ENCODE data around the gene DEAF1.

DEAF1 gene

GRCh38 chr11:614623-615503 is 80.2 kb downstream of the DEAF1 start:
- Histone ChIP-seq H3F3A (ENCODE audit: low read depth) (no peaks in the 10 kb centered on the region), H2AFZ (ENCODE audit: low read length) (no peak overlapping the region), H3K27me3 (ENCODE audit: insufficient read depth, low read length, poor library complexity, severe bottlenecking) (no peaks in the 10 kb centered on the region)

GRCh38 chr11:614021-614622 is 80.9 kb downstream of the DEAF1 start:
- Histone ChIP-seq H3K4me3 (ENCODE audit: low read length, poor library complexity, severe bottlenecking) (no peak overlapping the region), H3K9me2 (replicated peaks; ENCODE audit: low read depth, low read length) (no peaks in the 10 kb centered on the region), H4K20me1 (ENCODE audit: insufficient read depth, low read length, poor library complexity, severe bottlenecking) (peaks cover 13% of the 10 kb centered on the region), H3K4me1 (ENCODE audit: insufficient read depth, low read length, poor library complexity, severe bottlenecking) (peaks cover 4% of the 10 kb centered on the region), H3K9me3 (ENCODE audit: insufficient read depth, low read depth, low read length) (no peaks in the 10 kb centered on the region), H3K79me2 (ENCODE audit: insufficient read depth, low read length) (no peaks in the 10 kb centered on the region), H3K36me3 (ENCODE audit: insufficient read depth, low read length) (peaks cover 40% of the 10 kb centered on the region; the same call in 1 of the 2 replicates), H2AFZ (ENCODE audit: low read length) (no peak overlapping the region), H3K27me3 (ENCODE audit: insufficient read depth, low read length, poor library complexity, severe bottlenecking) (no peaks in the 10 kb centered on the region), H3F3A (ENCODE audit: low read depth) (no peaks in the 10 kb centered on the region), H3K9ac (ENCODE audit: low read depth, low read length, poor library complexity, severe bottlenecking) (no peak overlapping the region), H3K4me2 (ENCODE audit: low read depth, low read length, poor library complexity, severe bottlenecking) (no peak overlapping the region)
- no peak for TF ChIP-seq CTCF (conservative IDR thresholded peaks at IDR 0.05; ENCODE audit: low read length)
- no peak for TF ChIP-seq EZH2phosphoT487 (IDR thresholded peaks at IDR 0.05; ENCODE audit: borderline replicate concordance)

More at GRCh38 chr11:614623-615503, 80.2 kb downstream of the DEAF1 start:
- Histone ChIP-seq H3K9me3 (ENCODE audit: insufficient read depth, low read depth, low read length) (no peaks in the 10 kb centered on the region), H3K79me2 (ENCODE audit: insufficient read depth, low read length) (no peaks in the 10 kb centered on the region), H3K36me3 (ENCODE audit: insufficient read depth, low read length) (peaks cover 34% of the 10 kb centered on the region; the same call in 1 of the 2 replicates), H3K4me1 (ENCODE audit: insufficient read depth, low read length, poor library complexity, severe bottlenecking) (peaks cover 4% of the 10 kb centered on the region), H3K4me3 (ENCODE audit: low read length, poor library complexity, severe bottlenecking) (peak overlapping the region; percentile 82), H3K9me2 (replicated peaks; ENCODE audit: low read depth, low read length) (no peaks in the 10 kb centered on the region), H4K20me1 (ENCODE audit: insufficient read depth, low read length, poor library complexity, severe bottlenecking) (peaks cover 13% of the 10 kb centered on the region), H3K9ac (ENCODE audit: low read depth, low read length, poor library complexity, severe bottlenecking) (peak overlapping the region; percentile 69), H3K4me2 (ENCODE audit: low read depth, low read length, poor library complexity, severe bottlenecking) (peak overlapping the region; percentile 92)
- TF ChIP-seq EZH2phosphoT487 (IDR thresholded peaks at IDR 0.05; ENCODE audit: borderline replicate concordance), result no peak
- no peak for TF ChIP-seq CTCF (conservative IDR thresholded peaks at IDR 0.05; ENCODE audit: low read length)

DNA sequence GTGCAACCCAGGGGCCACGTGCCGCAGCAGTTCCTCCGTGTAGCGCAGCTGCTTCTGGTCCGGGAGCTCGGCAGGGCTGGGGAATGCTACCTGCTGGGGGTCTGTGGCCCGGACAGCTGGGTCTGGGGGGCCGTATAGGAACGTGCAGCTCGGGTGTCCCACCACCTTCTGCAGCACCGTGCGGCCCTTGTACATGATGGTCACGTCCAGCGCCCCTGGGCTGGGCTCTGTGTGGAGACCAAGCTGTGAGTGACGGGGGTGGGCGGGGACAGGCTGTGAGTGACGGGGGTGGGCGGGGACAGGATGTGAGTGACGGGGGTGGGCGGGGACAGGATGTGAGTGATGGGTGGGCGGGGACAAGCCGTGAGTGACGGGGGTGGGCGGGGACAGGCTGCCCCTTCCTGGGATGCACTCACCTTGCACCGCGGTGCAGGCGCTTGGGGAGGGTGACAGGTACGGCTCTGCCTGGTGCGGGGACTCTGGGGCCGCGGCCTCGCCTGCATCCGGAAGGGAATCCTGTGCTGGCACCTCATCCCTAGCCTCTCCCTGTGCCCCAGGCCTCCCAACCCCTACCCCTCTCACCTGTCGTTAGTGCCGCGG is 81.6 kb downstream of the DEAF1 start:
- Histone ChIP-seq H2AFZ (ENCODE audit: low read length) (no peak overlapping the region), H3K4me3 (ENCODE audit: low read length, poor library complexity, severe bottlenecking) (no peak overlapping the region), H3K9me3 (ENCODE audit: insufficient read depth, low read depth, low read length) (no peaks in the 10 kb centered on the region), H4K20me1 (ENCODE audit: insufficient read depth, low read length, poor library complexity, severe bottlenecking) (peaks cover 13% of the 10 kb centered on the region), H3K27me3 (ENCODE audit: insufficient read depth, low read length, poor library complexity, severe bottlenecking) (no peaks in the 10 kb centered on the region), H3K9ac (ENCODE audit: low read depth, low read length, poor library complexity, severe bottlenecking) (no peak overlapping the region), H3K4me1 (ENCODE audit: insufficient read depth, low read length, poor library complexity, severe bottlenecking) (peaks cover 4% of the 10 kb centered on the region), H3K4me2 (ENCODE audit: low read depth, low read length, poor library complexity, severe bottlenecking) (no peak overlapping the region), H3K9me2 (replicated peaks; ENCODE audit: low read depth, low read length) (no peaks in the 10 kb centered on the region), H3K79me2 (ENCODE audit: insufficient read depth, low read length) (no peaks in the 10 kb centered on the region), H3K36me3 (ENCODE audit: insufficient read depth, low read length) (peaks cover 47% of the 10 kb centered on the region; the same call in 1 of the 2 replicates), H3F3A (ENCODE audit: low read depth) (no peaks in the 10 kb centered on the region)
- TF ChIP-seq CTCF (conservative IDR thresholded peaks at IDR 0.05; ENCODE audit: low read length) (no peak), EZH2phosphoT487 (IDR thresholded peaks at IDR 0.05; ENCODE audit: borderline replicate concordance) (no peak)
